ENCODE measurements around the gene HCN4. TPM values are rescaled to one million over a fixed set of nuclear protein-coding genes. Genes with fewer than 3 reads are reported as not detected.

Gene HCN4
- total RNA-seq, 1 donor from 2014 or later, result not detected

GRCh38 chr15:73298522-73299245 is 70.1 kb downstream of the HCN4 start:
- intact Hi-C loops (cut with micrococcal nuclease), result no loop called here

GRCh38 chr15:73296609-73297353 is 72.0 kb downstream of the HCN4 start:
- intact Hi-C loops (cut with micrococcal nuclease), result no loop called here

DNA sequence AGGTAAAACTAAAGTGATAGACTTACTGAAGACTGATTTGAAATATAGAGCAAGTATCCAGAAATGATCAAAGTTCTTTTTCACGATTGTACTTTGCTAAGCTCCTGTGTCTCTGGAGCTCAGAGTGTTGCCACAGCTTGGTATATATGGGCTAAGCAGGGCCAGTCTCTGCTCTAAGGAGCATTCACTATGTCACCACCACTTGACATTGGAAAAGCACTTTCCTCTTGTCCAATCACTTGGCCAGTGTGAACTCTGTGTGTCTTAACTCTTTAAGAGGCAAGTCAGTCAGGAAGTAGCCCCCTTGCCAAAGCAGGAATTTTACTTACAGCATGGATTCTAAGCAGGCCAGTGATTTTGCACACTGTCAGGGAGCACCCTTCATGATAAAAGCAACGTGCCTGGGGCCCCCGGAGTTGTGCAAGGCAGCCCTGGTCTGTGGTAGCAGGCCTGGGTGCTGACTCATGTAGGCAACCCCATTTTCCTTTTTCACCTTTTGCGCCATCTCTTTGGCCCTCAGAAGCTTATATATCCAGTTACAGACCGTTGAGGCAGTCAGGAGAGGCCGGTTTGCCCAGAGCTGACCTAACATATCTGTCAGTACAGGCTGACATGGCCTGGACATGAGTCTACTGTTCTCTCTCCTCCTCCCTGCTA is 73.0 kb downstream of the HCN4 start:
- intact Hi-C loops (cut with micrococcal nuclease), result no loop called here

GRCh38 chr15:73293773-73294172 is 75.0 kb downstream of the HCN4 start:
- intact Hi-C loops (cut with micrococcal nuclease), result no loop called here

DNA sequence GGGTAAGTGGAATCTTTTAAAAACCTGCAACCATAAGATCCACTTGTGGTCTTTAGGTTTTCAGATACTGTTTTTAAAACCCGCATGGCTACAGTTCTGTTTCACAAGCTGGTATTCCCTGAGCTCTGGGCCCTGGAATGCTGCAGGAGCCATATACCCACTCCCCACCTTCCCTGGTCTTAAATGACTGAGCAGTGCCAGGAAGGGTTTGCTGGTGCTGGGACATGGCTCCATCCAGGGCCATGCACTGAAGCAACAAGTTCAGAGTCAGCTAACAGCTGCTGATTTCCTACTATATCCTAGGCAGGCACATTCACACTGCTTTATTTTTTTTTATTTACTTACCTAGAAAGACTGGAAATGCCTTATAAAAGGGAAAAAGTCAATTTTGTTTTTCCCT is 77.3 kb downstream of the HCN4 start:
- intact Hi-C loops (cut with micrococcal nuclease), result no loop called here

DNA sequence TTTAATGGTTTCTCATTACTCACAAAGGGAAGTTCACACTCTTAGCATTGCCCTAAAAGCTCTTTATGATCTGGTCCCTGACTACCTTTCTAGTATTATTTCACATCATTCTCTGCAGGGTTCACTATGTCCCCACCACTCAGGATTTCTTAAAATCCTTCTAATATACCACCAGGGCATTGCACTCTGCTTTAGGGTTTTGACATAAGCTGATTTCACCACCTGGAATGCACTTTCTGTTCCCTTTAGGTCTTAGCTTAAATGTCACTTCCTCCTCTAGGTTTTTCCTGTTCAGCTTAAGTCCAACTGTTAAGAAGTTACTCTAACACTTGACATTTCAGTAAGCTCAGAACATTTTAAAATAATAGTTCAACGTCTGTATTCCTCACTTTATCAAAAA is 81.7 kb downstream of the HCN4 start:
- intact Hi-C loops (cut with micrococcal nuclease), result no loop called here

- intact Hi-C loops (cut with micrococcal nuclease), result no loop called here
Observed at GRCh38 chr15:73286311-73286710, 82.4 kb downstream of the HCN4 start.

GRCh38 chr15:73284090-73284716 is 84.6 kb downstream of the HCN4 start:
- intact Hi-C loops (cut with micrococcal nuclease), result no loop called here

DNA sequence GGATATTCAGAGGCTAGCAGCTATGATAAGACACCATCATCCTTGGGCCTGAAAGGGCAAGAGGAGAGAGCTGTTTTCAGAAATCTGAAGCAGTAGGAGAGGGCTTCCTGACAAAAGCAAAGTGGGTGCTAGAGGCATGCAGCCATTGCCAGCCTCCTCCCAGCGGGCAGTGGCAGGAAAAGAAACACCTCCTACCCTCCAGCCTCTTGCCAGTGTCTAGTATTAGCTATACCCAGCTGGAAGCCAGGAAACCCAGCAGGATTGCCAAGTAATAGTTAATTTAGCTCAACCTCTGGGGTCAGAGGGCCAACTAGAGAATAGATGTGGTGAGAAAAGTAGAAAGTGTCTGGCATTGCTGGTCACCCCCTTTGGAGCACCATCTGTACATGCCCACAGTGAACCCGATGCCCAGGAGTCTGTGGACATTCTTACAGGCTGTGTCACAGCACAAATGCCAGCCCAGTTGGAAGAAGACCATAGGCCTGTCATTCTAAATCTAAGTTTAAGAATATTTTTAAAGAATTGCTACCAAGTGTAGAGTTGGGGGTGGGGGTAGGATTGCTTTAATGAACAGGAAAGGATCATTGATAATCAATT is 85.3 kb downstream of the HCN4 start:
- intact Hi-C loops (cut with micrococcal nuclease), result no loop called here

GRCh38 chr15:73282567-73283365 is 86.0 kb downstream of the HCN4 start:
- intact Hi-C loops (cut with micrococcal nuclease), result no loop called here

GRCh38 chr15:73275862-73276261 is 92.9 kb downstream of the HCN4 start:
- intact Hi-C loops (cut with micrococcal nuclease), result no loop called here

- intact Hi-C loops (cut with micrococcal nuclease), result loop anchor here (1.0 kb wide), 2 partner anchors 32 to 551 kb away; no protein-coding TSS in a partner anchor
Observed at GRCh38 chr15:73273181-73274002, 95.4 kb downstream of the HCN4 start.

GRCh38 chr15:73270366-73271097 is 98.2 kb downstream of the HCN4 start:
- intact Hi-C loops (cut with micrococcal nuclease), result no loop called here

Other genes starting within 250 kb of the HCN4 start
- not detected in 2 replicates for gene REC114, start 74.2 kb upstream of the HCN4 start, total RNA-seq